HG03521 (cell line): ENCODE measurements around the gene MED22.

ENCODE experiments used
- ATAC-seq: cut with Tn5 transposase; IDR thresholded peaks from one replicate; pipeline ENCODE4 v1.9.1; 2021; ENCODE audit warnings: mild to moderate bottlenecking, moderate library complexity; ENCODE audit not compliant: unreplicated experiment

MED22 gene

GRCh38 chr9:133356391-133357091, 8.6 kb upstream of the MED22 start, which contains the start of the genes SURF1 and SURF2:
TSS of gene SURF1 (minus strand) at chr9:133356487. CDS start at chr9:133356453, 34 bp downstream.
TSS of gene SURF2 (plus strand) at chr9:133356550. CDS start at chr9:133356593, 43 bp downstream.
- ATAC-seq = peak; percentile 54

- peak; percentile 6 for ATAC-seq
These were observed 8.0 kb upstream of the MED22 start for GRCh38 chr9:133355881-133356357.

DNA sequence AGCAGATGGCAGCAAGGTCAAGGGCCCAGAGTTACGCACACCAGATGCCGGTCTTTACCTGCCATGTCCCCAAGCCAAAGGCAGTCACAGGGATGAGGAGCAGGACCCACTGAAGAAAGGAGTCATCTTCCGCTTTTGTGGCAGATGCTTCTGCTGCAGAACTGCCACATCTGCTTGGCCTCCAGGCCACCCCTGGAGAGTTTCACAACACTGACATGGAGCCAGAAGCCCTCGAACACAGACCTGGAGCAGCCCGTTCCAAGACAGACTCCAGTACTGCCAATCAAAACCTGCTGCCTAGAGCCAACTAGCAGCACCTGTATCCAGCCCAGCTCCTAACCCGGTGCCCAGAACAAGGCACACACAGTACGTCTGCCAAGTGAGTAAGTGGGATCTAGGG, 6.8 kb upstream of the MED22 start:
- ATAC-seq = no peak

DNA sequence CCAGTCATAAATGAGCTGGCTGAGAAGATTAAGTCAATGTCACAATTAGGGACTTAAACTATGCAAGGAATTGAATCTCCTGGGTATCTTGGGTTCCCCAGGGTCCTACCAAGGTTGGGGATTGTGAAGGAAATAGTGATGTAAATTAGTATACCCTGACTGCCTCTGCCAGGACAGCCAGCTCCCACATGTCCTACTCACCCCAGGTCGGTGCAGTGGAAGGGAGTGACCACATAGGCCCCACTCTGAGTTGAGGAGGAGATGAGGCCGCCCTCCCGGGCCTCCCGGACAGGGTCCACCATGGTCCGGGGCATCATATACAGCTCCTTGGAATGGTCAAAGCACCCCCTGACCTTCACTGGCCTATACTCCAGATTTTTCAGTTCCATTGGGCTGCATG, 5.6 kb upstream of the MED22 start:
- no peak for ATAC-seq

GRCh38 chr9:133352635-133353340, 4.9 kb upstream of the MED22 start:
- no peak for ATAC-seq

- no peak for ATAC-seq
These were observed 4.1 kb upstream of the MED22 start for GRCh38 chr9:133351908-133352634.

DNA sequence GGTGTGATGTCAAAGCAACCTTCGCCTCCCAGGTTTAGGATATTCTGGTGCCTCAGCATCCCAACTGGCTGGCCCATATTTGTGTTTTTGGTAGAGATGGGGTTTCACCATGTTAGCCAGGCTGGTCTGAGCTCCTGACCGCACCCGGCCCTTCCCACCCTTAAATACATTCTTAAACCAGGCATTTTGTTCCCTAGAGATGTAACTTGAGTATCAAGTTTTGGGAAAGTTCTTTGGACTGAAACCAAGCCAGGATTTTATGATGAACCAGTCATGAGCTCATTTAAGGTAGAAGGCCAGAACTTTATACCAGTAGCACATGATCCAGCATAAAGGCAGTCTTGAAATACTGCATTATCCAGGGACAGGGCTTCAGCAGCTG, 3.6 kb upstream of the MED22 start:
- ATAC-seq = no peak

DNA sequence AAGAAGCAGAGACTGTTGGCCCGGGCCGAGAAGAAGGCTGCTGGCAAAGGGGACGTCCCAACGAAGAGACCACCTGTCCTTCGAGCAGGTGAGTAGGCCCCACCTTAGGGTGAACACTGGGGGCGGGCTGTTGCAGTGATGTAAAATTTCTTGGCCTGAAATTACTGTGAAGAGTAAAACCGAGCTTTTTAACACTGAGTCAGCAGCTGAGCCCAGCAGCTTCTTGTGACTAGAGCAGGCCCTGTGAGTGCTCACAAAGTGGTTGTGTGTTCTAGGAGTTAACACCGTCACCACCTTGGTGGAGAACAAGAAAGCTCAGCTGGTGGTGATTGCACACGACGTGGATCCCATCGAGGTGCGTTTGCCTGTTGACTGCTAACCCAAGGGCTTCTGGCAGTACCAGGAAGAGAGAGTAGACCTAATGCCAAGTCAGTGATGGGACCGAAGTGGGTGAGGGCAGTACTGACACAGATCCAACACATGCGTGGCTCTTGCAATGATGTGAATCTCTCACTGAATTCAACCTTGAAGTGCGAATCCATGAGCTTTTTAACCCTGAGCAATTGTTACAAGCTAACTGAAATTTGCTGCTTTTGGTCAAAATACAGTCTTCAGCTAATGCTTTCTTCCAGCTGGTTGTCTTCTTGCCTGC, 2.2 kb upstream of the MED22 start:
- no peak for ATAC-seq

DNA sequence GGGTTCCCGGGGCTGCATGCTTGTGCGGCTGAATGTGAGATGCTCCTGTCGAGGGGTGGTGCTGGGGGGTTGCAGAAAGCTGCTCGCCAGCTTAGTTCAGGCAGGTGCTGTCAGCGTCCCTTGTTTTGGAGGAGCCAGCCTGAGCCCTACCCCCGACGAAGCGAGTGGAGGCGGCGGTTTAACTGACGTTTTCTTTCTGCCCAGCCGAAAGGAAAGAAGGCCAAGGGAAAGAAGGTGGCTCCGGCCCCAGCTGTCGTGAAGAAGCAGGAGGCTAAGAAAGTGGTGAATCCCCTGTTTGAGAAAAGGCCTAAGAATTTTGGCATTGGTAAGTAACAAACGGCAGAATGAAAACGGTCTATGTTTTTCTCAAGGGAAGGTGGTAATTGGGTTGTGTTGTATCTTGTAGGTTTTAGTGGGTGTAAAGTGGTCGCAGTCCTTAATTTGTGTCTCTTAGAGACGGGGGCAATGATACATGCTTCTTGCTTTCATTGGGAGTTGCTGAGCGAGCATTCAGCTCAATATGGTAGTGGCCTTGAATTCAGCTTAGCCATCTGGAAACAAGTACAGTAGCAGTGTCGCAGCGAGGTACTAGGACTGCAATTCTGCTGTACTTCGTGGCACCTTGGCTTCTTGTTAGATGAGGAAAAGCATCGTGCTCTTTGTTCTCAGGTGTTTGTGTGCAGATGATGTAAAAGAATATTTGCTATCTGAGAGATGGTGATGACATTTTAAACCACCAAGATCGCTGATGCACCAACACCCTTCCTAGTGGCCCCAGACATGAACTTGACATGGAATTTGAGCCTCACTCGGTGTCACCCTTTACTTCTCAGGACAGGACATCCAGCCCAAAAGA, 1.0 kb upstream of the MED22 start:
- ATAC-seq = no peak

- ATAC-seq = peak; percentile 35
These were observed 381 bp downstream of the MED22 start for GRCh38 chr9:133347515-133347984.

DNA sequence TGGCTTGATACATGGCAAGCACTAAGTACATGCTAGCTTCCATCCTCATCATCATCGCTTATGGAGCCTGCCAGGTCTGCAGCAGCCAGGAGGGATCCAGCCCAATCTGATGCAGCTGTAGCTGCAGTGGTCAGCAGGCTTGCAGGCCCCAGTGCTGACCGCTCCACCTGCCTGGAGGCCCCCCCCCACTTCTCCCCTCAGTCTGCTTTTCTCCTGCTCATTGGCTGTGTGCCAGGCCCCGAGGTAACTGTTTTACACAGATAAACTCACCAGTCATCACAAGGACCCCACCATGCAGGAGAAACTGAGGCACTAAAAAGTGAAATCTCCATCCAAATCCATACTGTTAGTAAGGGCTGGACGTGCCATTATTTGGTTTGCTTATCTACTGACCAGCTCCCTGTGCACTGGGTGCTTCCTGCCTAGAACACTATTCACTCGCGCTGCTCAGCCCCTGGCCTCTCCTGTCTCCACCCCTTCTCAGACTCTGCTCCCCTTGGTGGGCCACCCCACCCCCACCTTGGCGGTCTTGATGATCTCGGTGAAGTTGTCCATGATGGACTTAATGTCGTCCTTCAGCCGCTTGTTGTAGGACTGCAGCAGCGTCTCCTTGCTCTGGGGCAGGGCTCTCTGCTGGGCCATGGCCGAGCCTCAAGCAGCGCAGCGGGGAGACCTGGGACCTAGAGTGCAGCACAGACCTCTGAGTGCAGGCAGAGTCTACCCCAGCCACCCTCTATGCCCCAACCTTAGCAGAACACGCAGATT, 1.7 kb downstream of the MED22 start:
- ATAC-seq = no peak

- ATAC-seq = no peak
These were observed 2.3 kb downstream of the MED22 start for GRCh38 chr9:133345596-133345995.

GRCh38 chr9:133344979-133345378, 3.0 kb downstream of the MED22 start:
- no peak for ATAC-seq

DNA sequence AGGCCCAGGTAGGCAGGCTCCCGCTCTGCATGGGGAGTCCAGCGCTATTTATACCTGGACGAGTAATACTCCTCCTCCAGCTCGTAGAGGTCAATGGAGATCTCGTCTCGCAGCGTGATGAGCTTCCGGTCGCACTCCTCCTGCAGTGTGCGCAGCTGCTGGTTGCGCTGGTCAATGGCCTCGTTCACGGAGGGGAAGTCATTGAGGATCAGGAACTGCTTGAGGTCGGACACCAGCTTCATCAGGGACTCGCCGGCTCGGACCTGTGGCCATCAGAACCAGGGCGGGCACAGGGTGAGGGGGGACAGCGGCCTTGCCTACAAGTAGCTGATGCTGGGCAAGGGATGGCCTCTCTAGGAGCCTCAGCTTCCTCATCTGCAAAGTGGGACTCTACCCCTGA, 3.9 kb downstream of the MED22 start:
- no peak for ATAC-seq

GRCh38 chr9:133342570-133342969, 5.4 kb downstream of the MED22 start:
- ATAC-seq = no peak

- ATAC-seq = no peak
These were observed 5.9 kb downstream of the MED22 start for GRCh38 chr9:133342069-133342406.

- no peak for ATAC-seq
These were observed 6.4 kb downstream of the MED22 start for GRCh38 chr9:133341369-133342068.

DNA sequence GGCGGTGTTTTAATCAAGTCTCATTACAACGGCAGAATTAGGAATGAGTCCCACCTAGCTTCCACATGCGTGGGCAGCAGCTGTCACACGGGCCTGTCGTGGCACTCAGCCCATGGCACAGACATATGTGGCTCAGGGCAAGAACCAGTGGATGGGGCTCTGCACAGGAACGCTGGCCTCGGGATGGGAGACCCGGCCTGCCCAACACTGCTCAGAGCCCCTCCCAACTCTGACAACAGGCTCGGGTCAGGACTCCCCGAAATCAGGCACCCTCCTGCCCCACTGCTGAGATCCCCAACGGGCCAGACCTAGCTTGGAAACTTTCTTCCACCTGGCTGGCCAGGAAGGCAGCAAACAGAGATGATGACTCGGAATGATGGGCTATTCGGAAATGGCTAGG, 7.0 kb downstream of the MED22 start:
- no peak for ATAC-seq

GRCh38 chr9:133340256-133340655, 7.7 kb downstream of the MED22 start:
- ATAC-seq = no peak
